ENCODE results near the gene KRT7.
"Not testable (repeated sequence)": the region's sequence is repeated elsewhere in the genome, so short reads cannot be mapped to it uniquely, and the experiment has no call there.

The KRT7 gene

GRCh38 chr12:52245962-52246569 is 13.0 kb downstream of the KRT7 start:
- DNase-seq, result no peak

- peak; percentile 76 for DNase-seq
These were observed 13.9 kb downstream of the KRT7 start for GRCh38 chr12:52246720-52247621.

GRCh38 chr12:52247622-52248540 is 14.8 kb downstream of the KRT7 start:
- no peak for DNase-seq

- DNase-seq, result peak; percentile 28
These were observed 15.8 kb downstream of the KRT7 start for GRCh38 chr12:52248541-52249461.

- no peak for DNase-seq
These were observed 16.5 kb downstream of the KRT7 start for GRCh38 chr12:52249511-52250047.

GRCh38 chr12:52250048-52250990 is 17.3 kb downstream of the KRT7 start:
- DNase-seq, result no peak

- DNase-seq, result no peak
These were observed 18.5 kb downstream of the KRT7 start for GRCh38 chr12:52251367-52252051.

GRCh38 chr12:52252175-52252615 is 19.2 kb downstream of the KRT7 start:
- not testable (repeated sequence) for DNase-seq

- no peak for DNase-seq
These were observed 19.8 kb downstream of the KRT7 start for GRCh38 chr12:52252728-52253343.

- no peak for DNase-seq
These were observed 20.5 kb downstream of the KRT7 start for GRCh38 chr12:52253391-52254179.

GRCh38 chr12:52254180-52254964 is 21.3 kb downstream of the KRT7 start:
- no peak for DNase-seq

- no peak for DNase-seq
These were observed 22.1 kb downstream of the KRT7 start for GRCh38 chr12:52254965-52255751.

GRCh38 chr12:52255926-52256583 is 23.0 kb downstream of the KRT7 start:
- no peak for DNase-seq

GRCh38 chr12:52256584-52256935 is 23.5 kb downstream of the KRT7 start:
- no peak for DNase-seq

- DNase-seq, result no peak
These were observed 24.1 kb downstream of the KRT7 start for GRCh38 chr12:52257074-52257551.

- DNase-seq, result not testable (repeated sequence)
These were observed 24.9 kb downstream of the KRT7 start for GRCh38 chr12:52257922-52258321.

All from NCI-H2029 (cell line).